GM12891 (cell line): ENCODE measurements around the gene PSMD10.

Source experiments
- PAX5 ChIP-seq: IDR thresholded peaks from 2 replicates; pipeline ENCODE4 v1.6.1; 2011; ENCODE audit warnings: low read length, moderate library complexity, mild to moderate bottlenecking; ENCODE audit not compliant: insufficient read depth, severe bottlenecking
- POLR2A ChIP-seq: IDR thresholded peaks from 2 replicates; pipeline ENCODE4 v1.6.1; 2011; ENCODE audit warnings: low read depth, low read length, control low read depth
- POLR2AphosphoS5 ChIP-seq: IDR thresholded peaks from 2 replicates; pipeline ENCODE4 v1.6.1; 2011; ENCODE audit warnings: low read depth, low read length, control low read depth
- POU2F2 ChIP-seq: IDR thresholded peaks from 2 replicates; pipeline ENCODE4 v1.6.1; 2011; ENCODE audit warnings: low read depth, mild to moderate bottlenecking, control low read depth, low read length, moderate library complexity
- SPI1 ChIP-seq: IDR thresholded peaks from 2 replicates; pipeline ENCODE4 v1.6.1; 2011; ENCODE audit warnings: low read depth, low read length, control low read depth
- TAF1 ChIP-seq: IDR thresholded peaks from 2 replicates; pipeline ENCODE4 v1.6.1; 2011; ENCODE audit warnings: low read depth, low read length, control low read depth

GRCh38 chrX:108138814-108139702 lies 47.7 kb upstream of the PSMD10 start:
- no peak for TF ChIP-seq POLR2A
- no peak for TF ChIP-seq TAF1
- TF ChIP-seq POLR2AphosphoS5 = no peak
- no peak for TF ChIP-seq POU2F2
- no peak for TF ChIP-seq PAX5
- no peak for TF ChIP-seq SPI1
